Liver (tissue), 9 donors: ENCODE data around the gene KRT80. TPM values are rescaled to one million over a fixed set of nuclear protein-coding genes. Genes with fewer than 3 reads are reported as not detected.

ENCODE experiments used
- DNase-seq: peaks from one replicate; pipeline ENCODE4 v3.0.0-alpha.2; 2017; ENCODE audit warnings: low spot score
- H3K27ac ChIP-seq, 2 donors: one replicate each; pipeline ENCODE4 v1.7.0; 2013; ENCODE audit warnings: inconsistent platforms in 2 of 2, low read length in 2 of 2, control low read depth in 1 of 2, low read depth in 1 of 2, mild to moderate bottlenecking in 1 of 2
- H3K27me3 ChIP-seq, 4 donors: one replicate each; pipeline versions ENCODE4 v1.6.1 to v1.7.0; 2013; ENCODE audit warnings: low read length in 3 of 4, inconsistent platforms in 1 of 4, mild to moderate bottlenecking in 1 of 4, moderate library complexity in 1 of 4; ENCODE audit not compliant: control insufficient read depth in 4 of 4, insufficient read depth in 4 of 4
- H3K36me3 ChIP-seq, 4 donors: one replicate each; pipeline versions ENCODE4 v1.6.1 to v1.7.0; 2013; ENCODE audit warnings: low read length in 3 of 4, mild to moderate bottlenecking in 3 of 4, low read depth in 1 of 4, moderate library complexity in 1 of 4; ENCODE audit not compliant: control insufficient read depth in 4 of 4, insufficient read depth in 3 of 4
- H3K4me1 ChIP-seq, 4 donors: one replicate each; pipeline versions ENCODE4 v1.6.1 to v1.7.0; 2013; ENCODE audit warnings: low read length in 3 of 4, mild to moderate bottlenecking in 3 of 4, moderate library complexity in 1 of 4; ENCODE audit not compliant: control insufficient read depth in 4 of 4, insufficient read depth in 4 of 4
- H3K4me3 ChIP-seq, 3 donors: one replicate each; pipeline versions ENCODE4 v1.6.1 to v1.7.0; 2013; ENCODE audit warnings: low read length in 3 of 3, control low read depth in 1 of 3, low read depth in 1 of 3, mild to moderate bottlenecking in 1 of 3
- H3K9ac ChIP-seq, 2 donors: one replicate each; pipeline ENCODE4 v1.7.0; 2013; ENCODE audit warnings: low read length in 2 of 2, mild to moderate bottlenecking in 2 of 2, moderate library complexity in 2 of 2, control low read depth in 1 of 2, low read depth in 1 of 2
- H3K9me3 ChIP-seq, 4 donors: one replicate each; pipeline versions ENCODE4 v1.6.1 to v1.7.0; 2013; ENCODE audit warnings: low read length in 3 of 4; ENCODE audit not compliant: control insufficient read depth in 4 of 4
- ATF3 ChIP-seq: IDR thresholded peaks from 2 replicates; pipeline ENCODE4 v1.6.1; 2016; ENCODE audit warnings: antibody characterized with exemption
- CTCF ChIP-seq: fragments of 150-350 bp; IDR thresholded peaks from 2 replicates; pipeline ENCODE4 v1.5.1; 2017; ENCODE audit warnings: improper control_type of control experiment, low read depth, low read length; ENCODE audit not compliant: missing input control
- EGR1 ChIP-seq, 2 donors: IDR thresholded peaks; 2 replicates each; pipeline ENCODE4 v1.6.1; 2016 to 2018; ENCODE audit warnings: antibody characterized with exemption in 2 of 2, low read depth in 2 of 2
- FOXA1 ChIP-seq: IDR thresholded peaks from 2 replicates; pipeline ENCODE4 v1.6.1; 2016; ENCODE audit warnings: antibody characterized with exemption
- FOXA2 ChIP-seq: IDR thresholded peaks from 2 replicates; pipeline ENCODE4 v1.6.1; 2016; ENCODE audit warnings: antibody characterized with exemption
- GABPA ChIP-seq, 2 donors: IDR thresholded peaks in 1 of 2; conservative IDR thresholded peaks in 1 of 2; 2 replicates each; pipeline ENCODE4 v1.6.1; 2016; ENCODE audit warnings: antibody characterized with exemption in 2 of 2, mild to moderate bottlenecking in 1 of 2, moderate library complexity in 1 of 2
- HNF4A ChIP-seq, 2 donors: conservative IDR thresholded peaks; 2 replicates each; pipeline ENCODE4 v1.6.1; 2016; ENCODE audit warnings: antibody characterized with exemption in 2 of 2, mild to moderate bottlenecking in 2 of 2
- HNF4G ChIP-seq: IDR thresholded peaks from 2 replicates; pipeline ENCODE4 v1.6.1; 2016; ENCODE audit warnings: antibody characterized with exemption
- JUND ChIP-seq, 2 donors: IDR thresholded peaks; 2 replicates each; pipeline ENCODE4 v1.6.1; 2016; ENCODE audit warnings: antibody characterized with exemption in 2 of 2
- MAX ChIP-seq: IDR thresholded peaks from 2 replicates; pipeline ENCODE4 v1.6.1; 2016; ENCODE audit warnings: antibody characterized with exemption
- NR2F2 ChIP-seq: IDR thresholded peaks from 2 replicates; pipeline ENCODE4 v1.6.1; 2016; ENCODE audit warnings: antibody characterized with exemption
- REST ChIP-seq: IDR thresholded peaks from 2 replicates; pipeline ENCODE4 v1.6.1; 2016; ENCODE audit warnings: antibody characterized with exemption, mild to moderate bottlenecking
- SP1 ChIP-seq: IDR thresholded peaks from 2 replicates; pipeline ENCODE4 v1.6.1; 2018; ENCODE audit warnings: antibody characterized with exemption, mild to moderate bottlenecking
- TAF1 ChIP-seq: conservative IDR thresholded peaks from 2 replicates; pipeline ENCODE4 v1.6.1; 2016; ENCODE audit warnings: antibody characterized with exemption, mild to moderate bottlenecking
- YY1 ChIP-seq: IDR thresholded peaks from 2 replicates; pipeline ENCODE4 v1.6.1; 2016; ENCODE audit warnings: antibody characterized with exemption, mild to moderate bottlenecking
- ZBTB33 ChIP-seq: IDR thresholded peaks from 2 replicates; pipeline ENCODE4 v1.6.1; 2016; ENCODE audit warnings: antibody characterized with exemption
- WGBS: extraction: QIAGEN DNeasy Blood & Tissue Kit; methylation state at CpG from one replicate; pipeline ENCODE4 v1.1.7; 2013; 5-methylcytosine and 5-hydroxymethylcytosine counted together
- polyA plus RNA-seq, 2 donors: library from polyadenylated mRNA; stranded (reverse) in 1 of 2; unstranded in 1 of 2; fragments of 200-250 nt in 1 of 2; fragments of >200 nt in 1 of 2; fragmentation: Nextera tagmentation in 1 of 2; extraction: Ambion mirVana in 1 of 2; gene quantifications; one replicate each; pipeline versions ENCODE4 v1.2.1 to v1.2.3, GENCODE V29; 2013 to 2015
- total RNA-seq, 2 donors: library from RNA; depleted of rRNA; stranded (reverse); fragments of >200 nt; gene quantifications; one replicate each; pipeline ENCODE4 v1.2.3, GENCODE V29; 2014
- donor health status: healthy.
- donor health status: healthy.
- donor health status: healthy.
- donor health status: healthy.
- donor health status: healthy.

Gene KRT80
- total and polyA plus RNA-seq, 4 donors = 0.04 to 0.12 (median 0.07) TPM

- Histone ChIP-seq H3K9me3 (no peaks in the 10 kb centered on the region), H3K27me3 (no peaks in the 10 kb centered on the region), H3K9ac (no peak overlapping the region), H3K4me1 (peaks cover 0 to 2% (median under 1%) of the 10 kb centered on the region in 4 donors), H3K27ac (no peak overlapping the region), H3K36me3 (no peaks in the 10 kb centered on the region), H3K4me3 (no peak overlapping the region)
- TF ChIP-seq ATF3 (no peak), EGR1 (IDR thresholded peaks at IDR 0.05; ENCODE audit: low read depth in 2 of 2) (no peak), HNF4A (conservative IDR thresholded peaks at IDR 0.05) (no peak), YY1 (no peak), GABPA (IDR thresholded peaks at IDR 0.05 in 1 of 2, conservative IDR thresholded peaks at IDR 0.05 in 1 of 2) (no peak), FOXA1 (no peak), HNF4G (no peak), SP1 (no peak), CTCF (no peak), REST (no peak), MAX (no peak), ZBTB33 (no peak)
- 79% methylated on average over 14 of the region's 14 CpGs for WGBS
- no peak for DNase-seq
These were observed 43.2 kb downstream of the KRT80 start for GRCh38 chr12:52148464-52149181.

GRCh38 chr12:52147964-52148463 is 43.8 kb downstream of the KRT80 start:
- WGBS = 86% methylated on average over 10 of the region's 10 CpGs
- H3K4me3 ChIP-seq = no peak overlapping the region
- H3K27ac ChIP-seq = no peak overlapping the region
- H3K9me3 ChIP-seq = no peaks in the 10 kb centered on the region
- H3K36me3 ChIP-seq = no peaks in the 10 kb centered on the region
- no peak overlapping the region for H3K9ac ChIP-seq
- TF ChIP-seq ATF3 = no peak
- TF ChIP-seq NR2F2 = no peak
- no peak for TF ChIP-seq FOXA2
- no peak for TF ChIP-seq MAX
- no peak for TF ChIP-seq EGR1 (IDR thresholded peaks at IDR 0.05; ENCODE audit: low read depth in 2 of 2)
- TF ChIP-seq CTCF = no peak
- TF ChIP-seq SP1 = no peak
- no peak for TF ChIP-seq JUND (IDR thresholded peaks at IDR 0.05)
- TF ChIP-seq HNF4A (conservative IDR thresholded peaks at IDR 0.05) = no peak
- TF ChIP-seq GABPA (IDR thresholded peaks at IDR 0.05 in 1 of 2, conservative IDR thresholded peaks at IDR 0.05 in 1 of 2) = no peak
- TF ChIP-seq TAF1 = no peak
- TF ChIP-seq YY1 = no peak
- no peak for TF ChIP-seq HNF4G
- no peak for TF ChIP-seq ZBTB33
- no peaks in the 10 kb centered on the region for H3K27me3 ChIP-seq
- H3K4me1 ChIP-seq = peaks cover 0 to 2% (median under 1%) of the 10 kb centered on the region in 4 donors
- DNase-seq = no peak
